Regular cardiac myocyte (primary cell): ENCODE data around the gene OR51B6. TPM values are rescaled to one million over a fixed set of nuclear protein-coding genes. Genes with fewer than 3 reads are reported as not detected.

Experiments
- total RNA-seq: library from RNA; depleted of rRNA; stranded (reverse); fragments of >200 nt; gene quantifications from 2 replicates; pipeline ENCODE4 v1.2.3, GENCODE V29; 2014

Gene OR51B6
- not detected in 2 replicates for total RNA-seq

GRCh38 chr11:5351208-5351607, at the start of gene OR51B6:
OR51B6 (plus strand) TSS chr11:5351508; CDS start chr11:5351508, 0 bp downstream.

GRCh38 chr11:5301846-5302245, 49.5 kb upstream of the OR51B6 start, which contains the start of gene OR51B4:
OR51B4 (minus strand) TSS chr11:5301946; CDS start chr11:5301946, 0 bp downstream.

GRCh38 chr11:5324197-5324596, 27.1 kb upstream of the OR51B6 start, which contains the start of gene OR51B2:
OR51B2 (minus strand) TSS chr11:5324297; CDS start chr11:5324297, 0 bp downstream.

GRCh38 chr11:5343474-5344335, 7.6 kb upstream of the OR51B6 start, which contains the start of gene OR51B5:
OR51B5 (minus strand) TSS chr11:5343524; CDS start chr11:5343524, 0 bp downstream.

GRCh38 chr11:5383576-5383975, 32.3 kb downstream of the OR51B6 start, which contains the start of gene OR51M1:
OR51M1 (plus strand) TSS chr11:5383812; CDS start chr11:5389399, 5,587 bp downstream.

Other genes with a start within 250 kb of the OR51B6 start
- gene OR52A5, start 213.2 kb upstream of the OR51B6 start, total RNA-seq, result not detected in 2 replicates
- gene OR52A1, start 196.8 kb upstream of the OR51B6 start, total RNA-seq, result not detected in 2 replicates
- gene OR51V1, start 150.8 kb upstream of the OR51B6 start, total RNA-seq, result not detected in 2 replicates
- not detected in 2 replicates for gene HBB, start 124.4 kb upstream of the OR51B6 start, total RNA-seq
- gene HBD, start 117.0 kb upstream of the OR51B6 start, total RNA-seq, result 0.19 TPM in 1 of 2 replicates, not detected in the other
- gene HBG1, start 101.7 kb upstream of the OR51B6 start, total RNA-seq, result not detected in 2 replicates
- not detected in 2 replicates for gene HBG2, start 96.7 kb upstream of the OR51B6 start, total RNA-seq
- not detected in 2 replicates for gene HBE1, start 81.6 kb upstream of the OR51B6 start, total RNA-seq
- not detected in 2 replicates for gene OR51B4, start 49.6 kb upstream of the OR51B6 start, total RNA-seq
- 0.28 TPM in 1 of 2 replicates, not detected in the other for gene OR51B2, start 27.2 kb upstream of the OR51B6 start, total RNA-seq
- 0.28 TPM in 1 of 2 replicates, not detected in the other for gene OR51B5, start 8.0 kb upstream of the OR51B6 start, total RNA-seq
- gene OR51M1, start 32.3 kb downstream of the OR51B6 start, total RNA-seq, result not detected in 2 replicates
- gene OR51Q1, start 70.6 kb downstream of the OR51B6 start, total RNA-seq, result not detected in 2 replicates
- gene OR51I1, start 90.0 kb downstream of the OR51B6 start, total RNA-seq, result 0.28 TPM in 1 of 2 replicates, not detected in the other
- not detected in 2 replicates for gene OR51I2, start 97.8 kb downstream of the OR51B6 start, total RNA-seq
- gene OR52D1, start 137.2 kb downstream of the OR51B6 start, total RNA-seq, result not detected in 2 replicates
- gene UBQLN3, start 158.4 kb downstream of the OR51B6 start, total RNA-seq, result not detected in 2 replicates
- under 0.01 TPM in 1 of 2 replicates, not detected in the other for gene UBQLNL, start 165.2 kb downstream of the OR51B6 start, total RNA-seq
- gene OR52H1, start 197.0 kb downstream of the OR51B6 start, total RNA-seq, result 0.19 and 0.56 TPM in 2 replicates
- gene OR52B6, start 229.4 kb downstream of the OR51B6 start, total RNA-seq, result not detected in 2 replicates
- 2.8 and 5.2 TPM in 2 replicates for gene TRIM6, start 245.1 kb downstream of the OR51B6 start, total RNA-seq